DND-41 (cell line): ENCODE data around the gene TCF4.

ENCODE experiments used
- ATAC-seq: fragments of 200-7000 bp; cut with Tn5 transposase; 3 replicates; pipeline ENCODE4 v1.9.1; 2021; ENCODE audit warnings: low read depth; ENCODE audit not compliant: insufficient read depth
- DNase-seq: peaks from one replicate; pipeline ENCODE4 v3.0.0-alpha.2; 2020
- H2AFZ ChIP-seq: 2 replicates; pipeline ENCODE4 v1.6.0; 2012; ENCODE audit warnings: low read depth, low read length
- H3K27ac ChIP-seq: 2 replicates; pipeline ENCODE4 v1.5.1; 2012; ENCODE audit warnings: low read length, inconsistent platforms
- H3K27me3 ChIP-seq: fragments of 200-600 bp; sonication (generic); 2 replicates; pipeline ENCODE4 v1.6.0; 2012; ENCODE audit warnings: low read length, mild to moderate bottlenecking, inconsistent platforms; ENCODE audit not compliant: insufficient read depth, poor library complexity
- H3K36me3 ChIP-seq: 2 replicates; pipeline ENCODE4 v1.5.1; 2012; ENCODE audit warnings: low read length, inconsistent platforms; ENCODE audit not compliant: insufficient read depth
- H3K4me1 ChIP-seq: 2 replicates; pipeline ENCODE4 v1.5.1; 2012; ENCODE audit warnings: mild to moderate bottlenecking, low read length; ENCODE audit not compliant: insufficient read depth
- H3K4me2 ChIP-seq: 2 replicates; pipeline ENCODE4 v1.6.0; 2012; ENCODE audit warnings: mild to moderate bottlenecking, moderate library complexity, low read length, inconsistent platforms; ENCODE audit not compliant: insufficient read depth
- H3K4me3 ChIP-seq, 2 experiments: fragments of 200-600 bp in 1 of 2; shearing (Covaris generic) in 1 of 2; 2 replicates each; pipeline ENCODE4 v1.5.1; 2012 to 2016; ENCODE audit warnings: inconsistent platforms in 2 of 2, low read length in 2 of 2, mild to moderate bottlenecking in 2 of 2, low read depth in 1 of 2, moderate library complexity in 1 of 2
- H3K79me2 ChIP-seq: 2 replicates; pipeline ENCODE4 v1.6.0; 2012; ENCODE audit warnings: low read length, inconsistent platforms; ENCODE audit not compliant: insufficient read depth
- H3K9ac ChIP-seq: 2 replicates; pipeline ENCODE4 v1.6.0; 2012; ENCODE audit warnings: low read depth, mild to moderate bottlenecking, inconsistent platforms, low read length, moderate library complexity
- H3K9me3 ChIP-seq: 2 replicates; pipeline ENCODE4 v1.5.1; 2012; ENCODE audit warnings: low read length, moderate library complexity, mild to moderate bottlenecking, inconsistent platforms; ENCODE audit not compliant: insufficient read depth, severe bottlenecking
- H4K20me1 ChIP-seq: 2 replicates; pipeline ENCODE4 v1.6.0; 2012; ENCODE audit warnings: low read length; ENCODE audit not compliant: insufficient read depth
- CTCF ChIP-seq: IDR thresholded peaks from 2 replicates; pipeline ENCODE4 v1.5.1; 2012; ENCODE audit warnings: borderline replicate concordance, low read length, moderate library complexity, mild to moderate bottlenecking; ENCODE audit not compliant: poor library complexity, severe bottlenecking; ENCODE audit errors: extremely low read depth
- EZH2 ChIP-seq: IDR thresholded peaks from 3 replicates; pipeline ENCODE4 v1.6.1; 2012; ENCODE audit warnings: borderline replicate concordance, low read depth, mild to moderate bottlenecking, moderate library complexity, low read length, inconsistent platforms; ENCODE audit not compliant: severe bottlenecking

Gene TCF4

GRCh38 chr18:55345103-55345950 is 242.7 kb downstream of the TCF4 start:
- no peak for DNase-seq
- H3K4me1 ChIP-seq, result no peaks in the 10 kb centered on the region
- no peak overlapping the region for H2AFZ ChIP-seq
- no peak for ATAC-seq
- no peaks in the 10 kb centered on the region for H3K27me3 ChIP-seq
- H3K4me2 ChIP-seq, result no peak overlapping the region
- no peaks in the 10 kb centered on the region for H3K36me3 ChIP-seq
- TF ChIP-seq CTCF (no peak), EZH2 (no peak)
- no peaks in the 10 kb centered on the region for H4K20me1 ChIP-seq
- H3K79me2 ChIP-seq, result no peaks in the 10 kb centered on the region
- H3K9me3 ChIP-seq, result no peaks in the 10 kb centered on the region
- H3K27ac ChIP-seq, result no peak overlapping the region
- no peak overlapping the region for H3K9ac ChIP-seq
- no peak overlapping the region for H3K4me3 ChIP-seq

- ATAC-seq (peak; percentile 59; the same call in 2 of the 3 replicates), DNase-seq (no peak)
- no peaks in the 10 kb centered on the region for H4K20me1 ChIP-seq
- H2AFZ ChIP-seq, result no peak overlapping the region
- H3K36me3 ChIP-seq, result no peaks in the 10 kb centered on the region
- no peak for TF ChIP-seq EZH2
- peak; percentile 57 for TF ChIP-seq CTCF
- H3K4me1 ChIP-seq, result no peaks in the 10 kb centered on the region
- H3K4me2 ChIP-seq, result no peak overlapping the region
- H3K27me3 ChIP-seq, result no peaks in the 10 kb centered on the region
- H3K27ac ChIP-seq, result no peak overlapping the region
- no peaks in the 10 kb centered on the region for H3K9me3 ChIP-seq
- no peaks in the 10 kb centered on the region for H3K79me2 ChIP-seq
- H3K4me3 ChIP-seq, result no peak overlapping the region
- no peak overlapping the region for H3K9ac ChIP-seq
Observed at GRCh38 chr18:55343396-55344073, 244.5 kb downstream of the TCF4 start.

- no peaks in the 10 kb centered on the region for H3K36me3 ChIP-seq
- TF ChIP-seq CTCF (no peak), EZH2 (no peak)
Observed at GRCh38 chr18:55340998-55341397, 247.0 kb downstream of the TCF4 start.

More at GRCh38 chr18:55340998-55341397, 247.0 kb downstream of the TCF4 start:
- H2AFZ ChIP-seq, result no peak overlapping the region
- ATAC-seq (no peak), DNase-seq (no peak)
- H3K27ac ChIP-seq, result no peak overlapping the region
- H3K4me3 ChIP-seq, result no peak overlapping the region
- H3K4me1 ChIP-seq, result no peaks in the 10 kb centered on the region
- H4K20me1 ChIP-seq, result no peaks in the 10 kb centered on the region
- H3K79me2 ChIP-seq, result no peaks in the 10 kb centered on the region
- no peaks in the 10 kb centered on the region for H3K27me3 ChIP-seq
- no peaks in the 10 kb centered on the region for H3K9me3 ChIP-seq
- H3K9ac ChIP-seq, result no peak overlapping the region
- H3K4me2 ChIP-seq, result no peak overlapping the region
